Measurements from ENCODE around the gene PEX1. TPM values are rescaled to one million over a fixed set of nuclear protein-coding genes. Genes with fewer than 3 reads are reported as not detected.

The PEX1 gene
- polyA plus RNA-seq, 3 donors, result 2.8 to 10.8 (median 2.9) TPM

DNA sequence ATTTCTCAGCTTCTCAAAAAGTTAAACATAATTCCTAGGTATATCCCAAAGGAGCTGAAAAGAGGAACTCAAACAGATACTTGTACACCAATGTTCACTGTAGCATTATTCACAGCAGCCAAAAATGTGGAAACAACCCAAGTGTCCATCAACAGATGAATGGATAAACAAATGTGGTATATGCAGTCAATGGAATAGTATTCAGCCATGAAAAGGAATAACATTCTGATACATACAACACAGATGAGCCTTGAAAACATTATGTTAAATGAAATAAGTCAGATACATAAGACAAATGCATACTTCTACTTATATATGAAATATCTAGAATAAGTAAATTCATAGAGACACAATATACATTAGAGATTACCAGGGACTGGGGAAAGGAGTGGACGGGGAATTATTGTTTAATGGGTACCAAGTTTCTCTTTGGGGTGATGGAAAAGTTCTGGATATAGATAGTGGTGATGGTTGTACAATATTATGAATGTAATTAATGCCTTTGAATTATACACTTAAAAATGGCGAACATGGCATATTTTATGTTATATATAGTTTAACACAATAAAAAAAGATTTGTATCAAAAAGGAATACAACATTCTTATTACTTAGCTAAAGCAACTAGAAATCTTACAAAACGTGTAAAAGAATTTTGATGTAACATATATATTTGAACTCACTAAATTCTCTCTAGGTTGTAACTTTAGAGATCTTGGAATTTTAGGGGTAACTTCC lies 15.0 kb downstream of the PEX1 start:
- Histone ChIP-seq H2AFZ (ENCODE audit: insufficient read depth, low read depth, low read length, poor library complexity, severe bottlenecking) (no peak overlapping the region), H4K20me1 (ENCODE audit: insufficient read depth, low read length) (no peaks in the 10 kb centered on the region), H3K9me3 (replicated peaks in 1 of 2; ENCODE audit: control insufficient read depth in 1 of 2, insufficient read depth in 1 of 2, low read length in 2 of 2) (no peaks in the 10 kb centered on the region), H3K27ac (ENCODE audit: low read depth in 1 of 2, low read length in 2 of 2) (no peak overlapping the region), H3K4me2 (replicated peaks; ENCODE audit: extremely low read depth, low read length, poor library complexity, severe bottlenecking) (no peak overlapping the region), H3K9ac (ENCODE audit: insufficient read depth, low read length, poor library complexity, severe bottlenecking) (no peak overlapping the region), H3K4me1 (ENCODE audit: control insufficient read depth in 1 of 2, insufficient read depth in 2 of 2, low read length in 2 of 2) (no peaks in the 10 kb centered on the region), H3K4me3 (replicated peaks in 1 of 3; ENCODE audit: low read depth in 2 of 3, low read length in 3 of 3) (no peak overlapping the region), H3K36me3 (replicated peaks in 1 of 2; ENCODE audit: control insufficient read depth in 1 of 2, insufficient read depth in 2 of 2, low read length in 2 of 2) (peaks cover 9 to 29% of the 10 kb centered on the region in 2 donors), H3K27me3 (ENCODE audit: control insufficient read depth in 2 of 2, insufficient read depth in 2 of 2, low read length in 2 of 2) (no peaks in the 10 kb centered on the region), H3K79me2 (ENCODE audit: insufficient read depth, low read length) (no peaks in the 10 kb centered on the region)
- H3K27ac Mint-ChIP-seq, result no peak overlapping the region
- intact Hi-C loops (cut with micrococcal nuclease), result no loop called here
- H3K4me1 Mint-ChIP-seq, result no peaks in the 10 kb centered on the region
- no peaks in the 10 kb centered on the region for H3K9me3 Mint-ChIP-seq
- WGBS (ENCODE audit: insufficient coverage), result no CpG with 5 or more reads among the region's 3 CpGs
- peaks cover 15 to 29% of the 10 kb centered on the region in 2 donors for H3K36me3 Mint-ChIP-seq
- H3K4me3 Mint-ChIP-seq, result no peak overlapping the region
- no peaks in the 10 kb centered on the region for H3K27me3 Mint-ChIP-seq (ENCODE audit: low read depth in 3 of 3)
- DNase-seq, result no peak
- no peak for TF ChIP-seq CTCF (IDR thresholded peaks at IDR 0.05)

GRCh38 chr7:92508946-92509345 lies 19.4 kb downstream of the PEX1 start:
- Mint-ChIP-seq H3K9me3 (no peaks in the 10 kb centered on the region), H3K36me3 (peaks cover 19% of the 10 kb centered on the region in 2 donors), H3K27ac (no peak overlapping the region), H3K27me3 (ENCODE audit: low read depth in 3 of 3) (no peaks in the 10 kb centered on the region), H3K4me1 (no peaks in the 10 kb centered on the region), H3K4me3 (no peak overlapping the region)
- Histone ChIP-seq H4K20me1 (ENCODE audit: insufficient read depth, low read length) (no peaks in the 10 kb centered on the region), H2AFZ (ENCODE audit: insufficient read depth, low read depth, low read length, poor library complexity, severe bottlenecking) (no peak overlapping the region), H3K36me3 (replicated peaks in 1 of 2; ENCODE audit: control insufficient read depth in 1 of 2, insufficient read depth in 2 of 2, low read length in 2 of 2) (peaks cover 5 to 24% of the 10 kb centered on the region in 2 donors), H3K9ac (ENCODE audit: insufficient read depth, low read length, poor library complexity, severe bottlenecking) (no peak overlapping the region), H3K27ac (ENCODE audit: low read depth in 1 of 2, low read length in 2 of 2) (no peak overlapping the region), H3K4me1 (ENCODE audit: control insufficient read depth in 1 of 2, insufficient read depth in 2 of 2, low read length in 2 of 2) (no peaks in the 10 kb centered on the region), H3K4me2 (replicated peaks; ENCODE audit: extremely low read depth, low read length, poor library complexity, severe bottlenecking) (no peak overlapping the region), H3K27me3 (ENCODE audit: control insufficient read depth in 2 of 2, insufficient read depth in 2 of 2, low read length in 2 of 2) (no peaks in the 10 kb centered on the region), H3K9me3 (replicated peaks in 1 of 2; ENCODE audit: control insufficient read depth in 1 of 2, insufficient read depth in 1 of 2, low read length in 2 of 2) (no peaks in the 10 kb centered on the region), H3K4me3 (replicated peaks in 1 of 3; ENCODE audit: low read depth in 2 of 3, low read length in 3 of 3) (no peak overlapping the region), H3K79me2 (ENCODE audit: insufficient read depth, low read length) (no peaks in the 10 kb centered on the region)
- no peak for TF ChIP-seq CTCF (IDR thresholded peaks at IDR 0.05)
- DNase-seq, result no peak
- no CpG with 5 or more reads among the region's 5 CpGs for WGBS (ENCODE audit: insufficient coverage)
- intact Hi-C loops (cut with micrococcal nuclease), result no loop called here

All from CD14-positive monocyte (primary cell).